ENCODE data around the gene AURKAIP1. TPM values are rescaled to one million over a fixed set of nuclear protein-coding genes. Genes with fewer than 3 reads are reported as not detected.

AURKAIP1 gene
- total and polyA plus RNA-seq, 2 donors (not counting 1 experiment from before 2014, with no cell fraction given): 42.2 to 85.2 TPM

GRCh38 chr1:1344655-1345361 lies 30.2 kb downstream of the AURKAIP1 start:
- H3K79me2 ChIP-seq (ENCODE audit: control insufficient read depth, insufficient read depth, low read length): peaks cover 80% of the 10 kb centered on the region
- peak; percentile 28 to 52 for TF ChIP-seq CTCF (conservative IDR thresholded peaks at IDR 0.05 in 1 of 2, IDR thresholded peaks at IDR 0.05 in 1 of 2; ENCODE audit: low read depth in 1 of 2, low read length in 2 of 2)
- TF ChIP-seq EZH2 (IDR thresholded peaks at IDR 0.05; ENCODE audit: low read length, missing control alignments): no peak
- peaks cover 17% of the 10 kb centered on the region for H3K36me3 ChIP-seq (ENCODE audit: control insufficient read depth, insufficient read depth, low read length)
- H3K27me3 ChIP-seq (ENCODE audit: control insufficient read depth, insufficient read depth, low read length): no peaks in the 10 kb centered on the region
- H3K4me1 ChIP-seq (ENCODE audit: control insufficient read depth, extremely low read depth, insufficient read depth, low read length): peaks cover 27% of the 10 kb centered on the region
- H3K9ac ChIP-seq (ENCODE audit: insufficient read depth, low read length): peak overlapping the region; percentile 1
- peak overlapping the region; percentile 71 for H3K4me2 ChIP-seq (ENCODE audit: extremely low read depth, insufficient read depth, low read length)
- H3K27ac ChIP-seq (ENCODE audit: insufficient read depth, low read length): peak overlapping the region; percentile 69
- no peak overlapping the region for H2AFZ ChIP-seq (ENCODE audit: low read length)
- peak; percentile 50 to 88 for DNase-seq (ENCODE audit: low read depth in 2 of 2)
- H4K20me1 ChIP-seq (ENCODE audit: control insufficient read depth, extremely low read depth, insufficient read depth, low read length): no peaks in the 10 kb centered on the region
- peak overlapping the region in 1 of 4 experiments; percentile 7 for H3K4me3 ChIP-seq (replicated peaks in 1 of 4; ENCODE audit: control extremely low read depth in 1 of 4, insufficient read depth in 1 of 4, low read depth in 3 of 4, low read length in 4 of 4)
- H3K9me3 ChIP-seq (ENCODE audit: control insufficient read depth, insufficient read depth, low read depth, low read length): no peaks in the 10 kb centered on the region

- TF ChIP-seq CTCF (conservative IDR thresholded peaks at IDR 0.05 in 1 of 2, IDR thresholded peaks at IDR 0.05 in 1 of 2; ENCODE audit: low read depth in 1 of 2, low read length in 2 of 2): no peak
- TF ChIP-seq EZH2 (IDR thresholded peaks at IDR 0.05; ENCODE audit: low read length, missing control alignments): no peak
- no peaks in the 10 kb centered on the region for H3K27me3 ChIP-seq (ENCODE audit: control insufficient read depth, insufficient read depth, low read length)
- no peak overlapping the region for H3K27ac ChIP-seq (ENCODE audit: insufficient read depth, low read length)
- no peak overlapping the region for H3K4me3 ChIP-seq (replicated peaks in 1 of 4; ENCODE audit: control extremely low read depth in 1 of 4, insufficient read depth in 1 of 4, low read depth in 3 of 4, low read length in 4 of 4)
- no peak for DNase-seq (ENCODE audit: low read depth in 2 of 2)
- no peak overlapping the region for H3K9ac ChIP-seq (ENCODE audit: insufficient read depth, low read length)
- no peaks in the 10 kb centered on the region for H4K20me1 ChIP-seq (ENCODE audit: control insufficient read depth, extremely low read depth, insufficient read depth, low read length)
- peaks cover 20% of the 10 kb centered on the region for H3K36me3 ChIP-seq (ENCODE audit: control insufficient read depth, insufficient read depth, low read length)
- peaks cover 27% of the 10 kb centered on the region for H3K4me1 ChIP-seq (ENCODE audit: control insufficient read depth, extremely low read depth, insufficient read depth, low read length)
- H3K4me2 ChIP-seq (ENCODE audit: extremely low read depth, insufficient read depth, low read length): no peak overlapping the region
- peaks cover 80% of the 10 kb centered on the region for H3K79me2 ChIP-seq (ENCODE audit: control insufficient read depth, insufficient read depth, low read length)
- no peak overlapping the region for H2AFZ ChIP-seq (ENCODE audit: low read length)
- no peaks in the 10 kb centered on the region for H3K9me3 ChIP-seq (ENCODE audit: control insufficient read depth, insufficient read depth, low read depth, low read length)
These were observed 31.1 kb downstream of the AURKAIP1 start for GRCh38 chr1:1343811-1344421.

GRCh38 chr1:1342584-1343115 lies 32.4 kb downstream of the AURKAIP1 start:
- Histone ChIP-seq H3K9ac (ENCODE audit: insufficient read depth, low read length) (no peak overlapping the region), H3K27me3 (ENCODE audit: control insufficient read depth, insufficient read depth, low read length) (no peaks in the 10 kb centered on the region), H3K79me2 (ENCODE audit: control insufficient read depth, insufficient read depth, low read length) (peaks cover 67% of the 10 kb centered on the region), H3K27ac (ENCODE audit: insufficient read depth, low read length) (no peak overlapping the region), H2AFZ (ENCODE audit: low read length) (no peak overlapping the region), H3K36me3 (ENCODE audit: control insufficient read depth, insufficient read depth, low read length) (peaks cover 27% of the 10 kb centered on the region), H3K9me3 (ENCODE audit: control insufficient read depth, insufficient read depth, low read depth, low read length) (no peaks in the 10 kb centered on the region), H4K20me1 (ENCODE audit: control insufficient read depth, extremely low read depth, insufficient read depth, low read length) (no peaks in the 10 kb centered on the region), H3K4me3 (replicated peaks in 1 of 4; ENCODE audit: control extremely low read depth in 1 of 4, insufficient read depth in 1 of 4, low read depth in 3 of 4, low read length in 4 of 4) (no peak overlapping the region), H3K4me1 (ENCODE audit: control insufficient read depth, extremely low read depth, insufficient read depth, low read length) (peaks cover 27% of the 10 kb centered on the region), H3K4me2 (ENCODE audit: extremely low read depth, insufficient read depth, low read length) (no peak overlapping the region)
- TF ChIP-seq EZH2 (IDR thresholded peaks at IDR 0.05; ENCODE audit: low read length, missing control alignments) (no peak), CTCF (conservative IDR thresholded peaks at IDR 0.05 in 1 of 2, IDR thresholded peaks at IDR 0.05 in 1 of 2; ENCODE audit: low read depth in 1 of 2, low read length in 2 of 2) (no peak)
- DNase-seq (ENCODE audit: low read depth in 2 of 2): no peak
